ENCODE measurements around the gene THBS4.

The THBS4 gene

DNA sequence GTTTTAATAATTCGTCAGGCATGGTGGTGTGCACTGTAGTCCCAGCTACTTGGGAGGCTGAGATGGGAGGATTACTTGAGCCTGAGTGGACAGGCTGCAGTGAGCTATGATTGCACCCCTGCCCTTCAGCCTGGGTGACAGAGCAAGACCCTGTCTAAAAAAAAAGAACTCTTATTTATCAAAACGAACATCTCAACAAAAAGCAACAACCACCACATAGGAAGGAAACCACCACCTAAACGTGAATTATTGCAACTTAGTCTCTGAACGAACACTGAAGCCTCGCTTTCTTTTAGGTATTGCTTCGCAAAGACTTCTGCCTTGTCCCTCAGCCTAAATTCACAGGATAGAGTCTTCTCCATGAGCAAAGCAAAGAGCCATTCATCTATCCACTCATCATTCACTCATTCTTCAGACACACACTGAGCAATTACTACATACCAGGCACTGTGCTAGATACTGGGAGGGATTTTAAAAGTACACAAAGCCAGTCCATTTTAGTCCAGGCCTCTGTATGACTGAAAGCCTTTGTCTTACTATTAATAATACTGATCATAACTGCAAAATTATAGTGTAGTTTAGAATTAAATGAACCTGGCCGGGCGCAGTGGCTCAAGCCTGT, 57.4 kb downstream of the THBS4 start:
- Histone ChIP-seq H3K4me2 (ENCODE audit: low read length) (no peak overlapping the region), H4K20me1 (ENCODE audit: insufficient read depth, low read length) (no peaks in the 10 kb centered on the region), H3K27ac (ENCODE audit: low read length) (no peak overlapping the region)

GRCh38 chr5:80093796-80094195, 58.6 kb downstream of the THBS4 start:
- H3K9ac ChIP-seq (ENCODE audit: low read length): no peak overlapping the region
- TF ChIP-seq CTCF (IDR thresholded peaks at IDR 0.05; ENCODE audit: low read depth, low read length) (no peak), EZH2phosphoT487 (IDR thresholded peaks at IDR 0.05; ENCODE audit: low read depth) (no peak)
- no peaks in the 10 kb centered on the region for H3K27me3 ChIP-seq (ENCODE audit: low read depth, low read length)
- H3K4me1 ChIP-seq (ENCODE audit: low read length): no peaks in the 10 kb centered on the region
- no peak overlapping the region for H3K27ac ChIP-seq (ENCODE audit: low read length)
- no peak overlapping the region for H3K4me2 ChIP-seq (ENCODE audit: low read length)
- no peaks in the 10 kb centered on the region for H3K79me2 ChIP-seq (ENCODE audit: low read length)
- no peak overlapping the region for H3K4me3 ChIP-seq (ENCODE audit: low read length)
- H4K20me1 ChIP-seq (ENCODE audit: insufficient read depth, low read length): no peaks in the 10 kb centered on the region
- no peaks in the 10 kb centered on the region for H3K36me3 ChIP-seq (replicated peaks; ENCODE audit: low read depth, low read length)
- no peak overlapping the region for H2AFZ ChIP-seq (ENCODE audit: low read depth, low read length)
- no peaks in the 10 kb centered on the region for H3K9me3 ChIP-seq (ENCODE audit: insufficient read depth, low read length)

More for the DNA sequence above, 57.4 kb downstream of the THBS4 start:
- H3K4me3 ChIP-seq (ENCODE audit: low read length): no peak overlapping the region
- H3K27me3 ChIP-seq (ENCODE audit: low read depth, low read length): no peaks in the 10 kb centered on the region
- no peaks in the 10 kb centered on the region for H3K79me2 ChIP-seq (ENCODE audit: low read length)
- TF ChIP-seq CTCF (IDR thresholded peaks at IDR 0.05; ENCODE audit: low read depth, low read length) (no peak), EZH2phosphoT487 (IDR thresholded peaks at IDR 0.05; ENCODE audit: low read depth) (no peak)
- H2AFZ ChIP-seq (ENCODE audit: low read depth, low read length): no peak overlapping the region
- no peaks in the 10 kb centered on the region for H3K4me1 ChIP-seq (ENCODE audit: low read length)
- H3K9ac ChIP-seq (ENCODE audit: low read length): no peak overlapping the region
- no peaks in the 10 kb centered on the region for H3K36me3 ChIP-seq (replicated peaks; ENCODE audit: low read depth, low read length)
- H3K9me3 ChIP-seq (ENCODE audit: insufficient read depth, low read length): no peaks in the 10 kb centered on the region

GRCh38 chr5:80094236-80094738, 59.1 kb downstream of the THBS4 start:
- Histone ChIP-seq H3K9ac (ENCODE audit: low read length) (no peak overlapping the region), H3K9me3 (ENCODE audit: insufficient read depth, low read length) (no peaks in the 10 kb centered on the region), H3K4me2 (ENCODE audit: low read length) (no peak overlapping the region), H3K36me3 (replicated peaks; ENCODE audit: low read depth, low read length) (no peaks in the 10 kb centered on the region), H3K27ac (ENCODE audit: low read length) (no peak overlapping the region), H3K79me2 (ENCODE audit: low read length) (no peaks in the 10 kb centered on the region), H2AFZ (ENCODE audit: low read depth, low read length) (no peak overlapping the region), H3K27me3 (ENCODE audit: low read depth, low read length) (no peaks in the 10 kb centered on the region), H3K4me3 (ENCODE audit: low read length) (no peak overlapping the region), H3K4me1 (ENCODE audit: low read length) (no peaks in the 10 kb centered on the region), H4K20me1 (ENCODE audit: insufficient read depth, low read length) (no peaks in the 10 kb centered on the region)
- TF ChIP-seq CTCF (IDR thresholded peaks at IDR 0.05; ENCODE audit: low read depth, low read length): no peak
- no peak for TF ChIP-seq EZH2phosphoT487 (IDR thresholded peaks at IDR 0.05; ENCODE audit: low read depth)

DNA sequence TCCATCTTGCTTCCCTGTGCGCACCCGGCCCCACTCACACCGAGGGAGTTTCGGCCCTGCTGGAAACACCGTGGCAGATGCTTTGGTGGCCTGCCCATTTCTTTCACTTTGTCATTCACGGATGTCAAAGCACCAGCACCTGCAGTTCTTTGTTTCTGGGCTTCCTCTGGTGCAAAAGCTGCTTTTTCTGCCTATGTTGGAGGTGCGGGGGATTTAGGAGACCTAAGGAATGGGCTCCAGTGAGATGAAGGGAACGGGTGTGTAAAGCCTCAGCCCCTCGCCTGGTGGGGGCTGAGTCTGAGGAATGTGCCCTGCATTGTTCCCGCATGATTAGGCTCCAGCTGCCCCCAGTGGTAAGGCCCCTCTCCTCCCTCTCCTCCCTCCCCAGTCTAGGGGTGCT, 62.3 kb downstream of the THBS4 start:
- no peak overlapping the region for H3K27ac ChIP-seq (ENCODE audit: low read length)
- H3K4me3 ChIP-seq (ENCODE audit: low read length): no peak overlapping the region
- H2AFZ ChIP-seq (ENCODE audit: low read depth, low read length): no peak overlapping the region
- H3K36me3 ChIP-seq (replicated peaks; ENCODE audit: low read depth, low read length): no peaks in the 10 kb centered on the region
- no peak overlapping the region for H3K9ac ChIP-seq (ENCODE audit: low read length)
- no peaks in the 10 kb centered on the region for H3K4me1 ChIP-seq (ENCODE audit: low read length)
- no peak for TF ChIP-seq EZH2phosphoT487 (IDR thresholded peaks at IDR 0.05; ENCODE audit: low read depth)
- no peak for TF ChIP-seq CTCF (IDR thresholded peaks at IDR 0.05; ENCODE audit: low read depth, low read length)
- no peaks in the 10 kb centered on the region for H4K20me1 ChIP-seq (ENCODE audit: insufficient read depth, low read length)
- no peaks in the 10 kb centered on the region for H3K79me2 ChIP-seq (ENCODE audit: low read length)
- H3K9me3 ChIP-seq (ENCODE audit: insufficient read depth, low read length): no peaks in the 10 kb centered on the region
- H3K27me3 ChIP-seq (ENCODE audit: low read depth, low read length): no peaks in the 10 kb centered on the region
- no peak overlapping the region for H3K4me2 ChIP-seq (ENCODE audit: low read length)

All from OCI-LY3 (cell line).